Neural cell (in vitro differentiated cells): ENCODE data around the gene POLQ. TPM values are rescaled to one million over a fixed set of nuclear protein-coding genes. Genes with fewer than 3 reads are reported as not detected.

ENCODE experiments used
- H2AFZ ChIP-seq: fragments of 200-600, 300-800 bp; sonication (generic), shearing (Covaris generic); 2 replicates; pipeline ENCODE4 v1.6.0; 2014; ENCODE audit warnings: low read depth, mild to moderate bottlenecking, antibody characterized with exemption, low read length, moderate library complexity
- H3F3A ChIP-seq: fragments of 200-600 bp; shearing (Covaris generic); 2 replicates; pipeline ENCODE4 v1.6.1; 2016; ENCODE audit warnings: mild to moderate bottlenecking, moderate library complexity, mixed read lengths, antibody characterized with exemption, low read length; ENCODE audit not compliant: insufficient read depth, poor library complexity, severe bottlenecking
- H3K27ac ChIP-seq: fragments of 200-600, 300-800 bp; sonication (generic), shearing (Covaris generic); 2 replicates; pipeline ENCODE4 v1.5.1; 2014; ENCODE audit warnings: mild to moderate bottlenecking, low read length, moderate library complexity
- H3K27me3 ChIP-seq: fragments of 300-800, 200-600 bp; sonication (generic), shearing (Covaris generic); 2 replicates; pipeline ENCODE4 v1.6.0; 2014; ENCODE audit warnings: mild to moderate bottlenecking, low read depth, low read length, moderate library complexity; ENCODE audit not compliant: insufficient read depth
- H3K36me3 ChIP-seq: fragments of 300-800, 200-600 bp; sonication (generic), shearing (Covaris generic); 2 replicates; pipeline ENCODE4 v1.5.1; 2014; ENCODE audit warnings: mild to moderate bottlenecking, antibody characterized with exemption, low read length, moderate library complexity; ENCODE audit not compliant: insufficient read depth
- H3K4me2 ChIP-seq: fragments of 300-800, 200-600 bp; sonication (generic), shearing (Covaris generic); 2 replicates; pipeline ENCODE4 v1.6.0; 2014; ENCODE audit warnings: mild to moderate bottlenecking, low read length
- H3K4me3 ChIP-seq: fragments of 300-800, 200-600 bp; sonication (generic), shearing (Covaris generic); 2 replicates; pipeline ENCODE4 v1.5.1; 2014; ENCODE audit warnings: mild to moderate bottlenecking, low read length, moderate library complexity
- H3K79me2 ChIP-seq: fragments of 200-600 bp; shearing (Covaris generic); replicated peaks from 2 replicates; pipeline ENCODE4 v1.6.0; 2014; ENCODE audit warnings: mild to moderate bottlenecking, low read length, moderate library complexity; ENCODE audit not compliant: insufficient read depth
- H3K9ac ChIP-seq: fragments of 300-800, 200-600 bp; sonication (generic), shearing (Covaris generic); 2 replicates; pipeline ENCODE4 v1.6.1; 2016; ENCODE audit warnings: mild to moderate bottlenecking, low read length, mixed read lengths
- H3K9me2 ChIP-seq: fragments of 200-600 bp; shearing (Covaris generic); 2 replicates; pipeline ENCODE4 v1.6.1; 2016; ENCODE audit warnings: mild to moderate bottlenecking, low read length, mixed read lengths; ENCODE audit not compliant: insufficient read depth
- H3K9me3 ChIP-seq: fragments of 200-600, 300-800 bp; sonication (generic), shearing (Covaris generic); 2 replicates; pipeline ENCODE4 v1.6.1; 2016; ENCODE audit warnings: mild to moderate bottlenecking, mixed run types, low read length, moderate library complexity, mixed read lengths
- H4K20me1 ChIP-seq: fragments of 200-600 bp; shearing (Covaris generic); 2 replicates; pipeline ENCODE4 v1.6.1; 2016; ENCODE audit warnings: mild to moderate bottlenecking, mixed run types; ENCODE audit not compliant: insufficient read depth
- EP300 ChIP-seq: fragments of 450-650 bp; conservative IDR thresholded peaks from 2 replicates; pipeline ENCODE4 v1.6.1; 2014; ENCODE audit warnings: antibody characterized with exemption, mild to moderate bottlenecking, moderate library complexity; ENCODE audit not compliant: poor library complexity, severe bottlenecking
- EZH2 ChIP-seq: fragments of 200-600, 300-800 bp; shearing (Covaris generic), sonication (generic); IDR thresholded peaks from 2 replicates; pipeline ENCODE4 v1.6.1; 2014; ENCODE audit warnings: antibody characterized with exemption, low read length, borderline replicate concordance, mild to moderate bottlenecking; ENCODE audit not compliant: insufficient read depth, poor library complexity, severe bottlenecking
- MXI1 ChIP-seq: fragments of 450-650 bp; conservative IDR thresholded peaks from 2 replicates; pipeline ENCODE4 v1.6.1; 2014; ENCODE audit warnings: antibody characterized with exemption, mild to moderate bottlenecking; ENCODE audit not compliant: poor library complexity, severe bottlenecking
- POLR2AphosphoS5 ChIP-seq: IDR thresholded peaks from 2 replicates; pipeline ENCODE4 v1.6.1; 2012
- RAD21 ChIP-seq: fragments of 450-650 bp; conservative IDR thresholded peaks from 2 replicates; pipeline ENCODE4 v1.6.1; 2014; ENCODE audit warnings: antibody characterized with exemption, mild to moderate bottlenecking, moderate library complexity
- SMC3 ChIP-seq: fragments of 450-650 bp; conservative IDR thresholded peaks from 2 replicates; pipeline ENCODE4 v1.6.1; 2014; ENCODE audit warnings: antibody characterized with exemption, mild to moderate bottlenecking, moderate library complexity; ENCODE audit not compliant: poor library complexity
- TAF1 ChIP-seq: IDR thresholded peaks from 2 replicates; pipeline ENCODE4 v1.6.1; 2012; ENCODE audit warnings: low read depth
- polyA plus RNA-seq: library from polyadenylated mRNA; depleted of rRNA; stranded (reverse); fragments of >200 nt; gene quantifications from 2 replicates; pipeline ENCODE4 v1.2.3, GENCODE V29; 2014
- TF ChIP-seq, protein P1 (sequence below): fragments of 450-650 bp; IDR thresholded peaks from 2 replicates; pipeline ENCODE4 v1.5.1; 2014; ENCODE audit warnings: antibody characterized with exemption, mild to moderate bottlenecking, moderate library complexity; ENCODE audit not compliant: poor library complexity, severe bottlenecking
- TF ChIP-seq, protein P2 (sequence below): IDR thresholded peaks from 2 replicates; pipeline ENCODE4 v1.6.1; 2012; ENCODE audit warnings: borderline replicate concordance

POLQ gene
- polyA plus RNA-seq, 1 donor from 2014 or later = 0.10 TPM

DNA sequence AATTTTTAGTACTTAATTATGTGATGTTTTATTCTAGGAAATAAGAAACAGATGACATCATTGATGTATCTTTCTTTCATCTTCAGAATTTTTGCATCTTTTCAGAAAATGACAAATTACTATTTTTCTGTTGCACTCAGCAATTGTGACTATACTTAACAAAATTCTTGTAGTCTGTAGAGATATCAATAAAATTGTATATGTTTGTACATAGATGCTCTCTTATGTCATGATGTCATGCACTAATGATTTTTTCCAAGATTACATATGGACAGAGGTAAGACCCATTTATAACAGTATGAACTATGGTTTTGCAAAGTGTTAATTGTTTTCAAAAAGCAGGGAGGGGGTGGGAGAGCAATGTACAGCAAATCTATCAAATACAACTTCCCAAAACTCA lies 121.2 kb downstream of the POLQ start:
- Histone ChIP-seq H2AFZ (no peak overlapping the region), H3K9me2 (no peaks in the 10 kb centered on the region), H3K4me2 (no peak overlapping the region), H3F3A (no peaks in the 10 kb centered on the region), H3K4me3 (no peak overlapping the region), H3K9me3 (no peaks in the 10 kb centered on the region), H3K79me2 (no peaks in the 10 kb centered on the region), H3K27me3 (no peaks in the 10 kb centered on the region), H4K20me1 (no peaks in the 10 kb centered on the region), H3K9ac (no peak overlapping the region), H3K27ac (no peak overlapping the region), H3K36me3 (no peaks in the 10 kb centered on the region)
- TF ChIP-seq POLR2AphosphoS5 = no peak
- TF ChIP-seq, protein P1, sequence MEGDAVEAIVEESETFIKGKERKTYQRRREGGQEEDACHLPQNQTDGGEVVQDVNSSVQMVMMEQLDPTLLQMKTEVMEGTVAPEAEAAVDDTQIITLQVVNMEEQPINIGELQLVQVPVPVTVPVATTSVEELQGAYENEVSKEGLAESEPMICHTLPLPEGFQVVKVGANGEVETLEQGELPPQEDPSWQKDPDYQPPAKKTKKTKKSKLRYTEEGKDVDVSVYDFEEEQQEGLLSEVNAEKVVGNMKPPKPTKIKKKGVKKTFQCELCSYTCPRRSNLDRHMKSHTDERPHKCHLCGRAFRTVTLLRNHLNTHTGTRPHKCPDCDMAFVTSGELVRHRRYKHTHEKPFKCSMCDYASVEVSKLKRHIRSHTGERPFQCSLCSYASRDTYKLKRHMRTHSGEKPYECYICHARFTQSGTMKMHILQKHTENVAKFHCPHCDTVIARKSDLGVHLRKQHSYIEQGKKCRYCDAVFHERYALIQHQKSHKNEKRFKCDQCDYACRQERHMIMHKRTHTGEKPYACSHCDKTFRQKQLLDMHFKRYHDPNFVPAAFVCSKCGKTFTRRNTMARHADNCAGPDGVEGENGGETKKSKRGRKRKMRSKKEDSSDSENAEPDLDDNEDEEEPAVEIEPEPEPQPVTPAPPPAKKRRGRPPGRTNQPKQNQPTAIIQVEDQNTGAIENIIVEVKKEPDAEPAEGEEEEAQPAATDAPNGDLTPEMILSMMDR = no peak
- TF ChIP-seq TAF1 = no peak
- TF ChIP-seq SMC3 = no peak
- TF ChIP-seq, protein P2, sequence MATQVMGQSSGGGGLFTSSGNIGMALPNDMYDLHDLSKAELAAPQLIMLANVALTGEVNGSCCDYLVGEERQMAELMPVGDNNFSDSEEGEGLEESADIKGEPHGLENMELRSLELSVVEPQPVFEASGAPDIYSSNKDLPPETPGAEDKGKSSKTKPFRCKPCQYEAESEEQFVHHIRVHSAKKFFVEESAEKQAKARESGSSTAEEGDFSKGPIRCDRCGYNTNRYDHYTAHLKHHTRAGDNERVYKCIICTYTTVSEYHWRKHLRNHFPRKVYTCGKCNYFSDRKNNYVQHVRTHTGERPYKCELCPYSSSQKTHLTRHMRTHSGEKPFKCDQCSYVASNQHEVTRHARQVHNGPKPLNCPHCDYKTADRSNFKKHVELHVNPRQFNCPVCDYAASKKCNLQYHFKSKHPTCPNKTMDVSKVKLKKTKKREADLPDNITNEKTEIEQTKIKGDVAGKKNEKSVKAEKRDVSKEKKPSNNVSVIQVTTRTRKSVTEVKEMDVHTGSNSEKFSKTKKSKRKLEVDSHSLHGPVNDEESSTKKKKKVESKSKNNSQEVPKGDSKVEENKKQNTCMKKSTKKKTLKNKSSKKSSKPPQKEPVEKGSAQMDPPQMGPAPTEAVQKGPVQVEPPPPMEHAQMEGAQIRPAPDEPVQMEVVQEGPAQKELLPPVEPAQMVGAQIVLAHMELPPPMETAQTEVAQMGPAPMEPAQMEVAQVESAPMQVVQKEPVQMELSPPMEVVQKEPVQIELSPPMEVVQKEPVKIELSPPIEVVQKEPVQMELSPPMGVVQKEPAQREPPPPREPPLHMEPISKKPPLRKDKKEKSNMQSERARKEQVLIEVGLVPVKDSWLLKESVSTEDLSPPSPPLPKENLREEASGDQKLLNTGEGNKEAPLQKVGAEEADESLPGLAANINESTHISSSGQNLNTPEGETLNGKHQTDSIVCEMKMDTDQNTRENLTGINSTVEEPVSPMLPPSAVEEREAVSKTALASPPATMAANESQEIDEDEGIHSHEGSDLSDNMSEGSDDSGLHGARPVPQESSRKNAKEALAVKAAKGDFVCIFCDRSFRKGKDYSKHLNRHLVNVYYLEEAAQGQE = no peak
- no peak for TF ChIP-seq RAD21
- TF ChIP-seq MXI1 = no peak
- TF ChIP-seq EP300 = no peak
- no peak for TF ChIP-seq EZH2

DNA sequence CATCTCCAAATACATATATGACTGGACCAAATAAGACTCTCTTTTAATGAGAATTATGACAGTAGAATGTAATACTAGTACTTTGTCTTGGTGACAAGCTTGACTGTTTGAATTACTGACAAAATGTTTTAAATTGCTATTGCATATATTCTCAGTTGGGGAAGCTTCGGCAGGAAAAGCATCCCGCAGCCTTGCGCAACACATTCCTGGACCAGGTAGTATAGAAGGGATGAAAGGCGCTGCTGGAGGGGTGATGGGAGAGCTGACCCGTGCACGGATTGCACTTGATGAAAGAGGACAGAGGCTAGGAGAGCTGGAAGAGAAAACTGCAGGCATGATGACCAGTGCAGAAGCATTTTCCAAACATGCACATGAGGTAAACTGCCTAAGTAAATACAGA lies 127.6 kb downstream of the POLQ start:
- no peak overlapping the region for H3K27ac ChIP-seq
- H3F3A ChIP-seq = no peaks in the 10 kb centered on the region
- TF ChIP-seq EZH2 (no peak), RAD21 (no peak), POLR2AphosphoS5 (no peak), MXI1 (no peak), EP300 (no peak), TAF1 (no peak), SMC3 (no peak)
- TF ChIP-seq, protein P1 = no peak
- TF ChIP-seq, protein P2 = no peak
- H3K9ac ChIP-seq = no peak overlapping the region
- no peaks in the 10 kb centered on the region for H3K27me3 ChIP-seq
- no peak overlapping the region for H3K4me2 ChIP-seq
- H3K4me3 ChIP-seq = no peak overlapping the region
- no peaks in the 10 kb centered on the region for H3K9me2 ChIP-seq
- no peaks in the 10 kb centered on the region for H3K9me3 ChIP-seq
- H2AFZ ChIP-seq = no peak overlapping the region
- H3K79me2 ChIP-seq = no peaks in the 10 kb centered on the region
- H4K20me1 ChIP-seq = no peaks in the 10 kb centered on the region
- no peaks in the 10 kb centered on the region for H3K36me3 ChIP-seq
